Thyroid gland (tissue), 4 donors: ENCODE results near the gene COL28A1. TPM values are rescaled to one million over a fixed set of nuclear protein-coding genes. Genes with fewer than 3 reads are reported as not detected.

Source experiments
- DNase-seq, 2 donors: peaks; one replicate each; pipeline ENCODE4 v3.0.0-alpha.2; 2019
- H3K27ac ChIP-seq, 3 donors: fragments of 200-600 bp; sonication (generic); 1 replicate in 2 of 3; 2 replicates in 1 of 3; pipeline ENCODE4 v1.5.1; 2016 to 2019; ENCODE audit warnings: mild to moderate bottlenecking in 1 of 3, moderate library complexity in 1 of 3
- H3K27me3 ChIP-seq: fragments of 200-600 bp; sonication (generic); one replicate; pipeline ENCODE4 v1.5.1; 2019
- H3K36me3 ChIP-seq, 2 donors: fragments of 200-600 bp; sonication (generic); one replicate each; pipeline ENCODE4 v1.5.1; 2016 to 2019
- H3K4me1 ChIP-seq, 2 donors: fragments of 200-600 bp; sonication (generic); one replicate each; pipeline ENCODE4 v1.5.1; 2017 to 2019
- H3K4me3 ChIP-seq, 3 donors: fragments of 200-600 bp; sonication (generic); replicated peaks in 1 of 3; 1 replicate in 2 of 3; 2 replicates in 1 of 3; pipeline ENCODE4 v1.5.1; 2016; ENCODE audit warnings: mild to moderate bottlenecking in 1 of 3
- H3K9me3 ChIP-seq: fragments of 200-600 bp; sonication (generic); one replicate; pipeline ENCODE4 v1.5.1; 2017
- POLR2A ChIP-seq, 2 donors: fragments of 450-650 bp; IDR thresholded peaks; one replicate each; pipeline ENCODE4 v1.6.1; 2017; ENCODE audit warnings: antibody characterized with exemption in 2 of 2, mild to moderate bottlenecking in 2 of 2, moderate library complexity in 1 of 2
- WGBS, 2 donors: methylation state at CpG; one replicate each; pipeline ENCODE4 v1.1.5; 2017; 5-methylcytosine and 5-hydroxymethylcytosine counted together
- intact Hi-C: fragments of 100-400 bp; cut with DNase I; formaldehyde crosslinking; loops from one replicate; pipeline ENCODE4 v1.15.1; 2023
- total RNA-seq, 4 donors: library from RNA; depleted of rRNA; stranded (reverse); fragments of >200 nt; gene quantifications; one replicate each; pipeline ENCODE4 v1.2.3, GENCODE V29; 2016
- TF ChIP-seq, protein P1 (sequence below), 6 experiments: fragments of 200-600 bp in 3 of 6; fragments of 450-650 bp in 3 of 6; sonication (generic) in 3 of 6; IDR thresholded peaks; one replicate each; pipeline ENCODE4 v1.5.1; 2016 to 2019; ENCODE audit warnings: antibody characterized with exemption in 6 of 6, mild to moderate bottlenecking in 2 of 6, inconsistent platforms in 1 of 6, moderate library complexity in 1 of 6

The COL28A1 gene
- total RNA-seq, 4 donors from 2014 or later = 0.54 to 1.9 (median 0.97) TPM

DNA sequence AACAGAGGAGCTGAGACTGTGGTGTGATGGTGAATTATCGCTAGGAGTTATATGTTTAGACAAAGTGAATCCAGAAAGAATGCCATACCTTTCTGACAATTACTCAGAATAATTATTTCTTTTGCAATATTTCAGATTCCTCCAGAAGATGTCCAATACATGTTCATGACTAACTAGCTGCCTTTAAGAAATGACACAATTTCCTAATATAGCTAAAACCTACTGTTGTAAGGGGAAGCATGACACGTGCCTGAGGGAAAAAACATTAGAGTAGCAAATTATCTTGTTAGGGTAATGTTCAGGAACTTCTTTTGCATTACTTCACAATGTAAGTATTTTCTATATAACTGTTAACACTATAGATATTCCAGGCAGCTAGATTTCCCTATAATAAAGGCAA is 150.3 kb downstream of the COL28A1 start:
- no peaks in the 10 kb centered on the region for H3K27me3 ChIP-seq
- H3K4me1 ChIP-seq = no peaks in the 10 kb centered on the region
- no peak for DNase-seq
- H3K27ac ChIP-seq = no peak overlapping the region
- H3K9me3 ChIP-seq = no peaks in the 10 kb centered on the region
- intact Hi-C loops = no loop called here
- no peaks in the 10 kb centered on the region for H3K36me3 ChIP-seq
- WGBS, 2 donors = 81 to 87% methylated on average over 2 of the region's 2 CpGs
- H3K4me3 ChIP-seq = no peak overlapping the region
- no peak for TF ChIP-seq POLR2A (IDR thresholded peaks at IDR 0.05)
- TF ChIP-seq, protein P1, sequence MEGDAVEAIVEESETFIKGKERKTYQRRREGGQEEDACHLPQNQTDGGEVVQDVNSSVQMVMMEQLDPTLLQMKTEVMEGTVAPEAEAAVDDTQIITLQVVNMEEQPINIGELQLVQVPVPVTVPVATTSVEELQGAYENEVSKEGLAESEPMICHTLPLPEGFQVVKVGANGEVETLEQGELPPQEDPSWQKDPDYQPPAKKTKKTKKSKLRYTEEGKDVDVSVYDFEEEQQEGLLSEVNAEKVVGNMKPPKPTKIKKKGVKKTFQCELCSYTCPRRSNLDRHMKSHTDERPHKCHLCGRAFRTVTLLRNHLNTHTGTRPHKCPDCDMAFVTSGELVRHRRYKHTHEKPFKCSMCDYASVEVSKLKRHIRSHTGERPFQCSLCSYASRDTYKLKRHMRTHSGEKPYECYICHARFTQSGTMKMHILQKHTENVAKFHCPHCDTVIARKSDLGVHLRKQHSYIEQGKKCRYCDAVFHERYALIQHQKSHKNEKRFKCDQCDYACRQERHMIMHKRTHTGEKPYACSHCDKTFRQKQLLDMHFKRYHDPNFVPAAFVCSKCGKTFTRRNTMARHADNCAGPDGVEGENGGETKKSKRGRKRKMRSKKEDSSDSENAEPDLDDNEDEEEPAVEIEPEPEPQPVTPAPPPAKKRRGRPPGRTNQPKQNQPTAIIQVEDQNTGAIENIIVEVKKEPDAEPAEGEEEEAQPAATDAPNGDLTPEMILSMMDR (IDR thresholded peaks at IDR 0.05) = no peak

DNA sequence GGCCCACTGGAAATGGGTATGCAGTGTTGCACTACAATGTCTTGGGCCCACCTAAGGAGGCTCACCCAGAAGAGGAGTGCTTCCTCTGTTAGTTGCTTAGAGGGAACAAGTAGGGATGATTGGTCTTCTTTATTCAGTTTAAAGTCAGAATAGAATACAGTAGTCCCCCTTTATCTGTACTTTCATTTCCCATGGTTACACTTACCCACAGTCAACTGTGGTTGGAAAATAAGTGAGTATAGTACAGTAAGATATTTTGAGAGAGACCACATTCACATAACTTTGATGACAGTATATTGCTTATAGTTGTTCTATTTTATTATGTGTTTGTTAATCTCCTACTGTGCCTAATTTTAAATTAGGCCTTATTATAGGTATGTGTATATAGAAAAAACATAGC is 151.4 kb downstream of the COL28A1 start:
- Histone ChIP-seq H3K4me1 (no peaks in the 10 kb centered on the region), H3K27me3 (no peaks in the 10 kb centered on the region), H3K4me3 (no peak overlapping the region), H3K9me3 (no peaks in the 10 kb centered on the region), H3K27ac (no peak overlapping the region), H3K36me3 (no peaks in the 10 kb centered on the region)
- TF ChIP-seq POLR2A (IDR thresholded peaks at IDR 0.05) = no peak
- TF ChIP-seq, protein P1 (IDR thresholded peaks at IDR 0.05) = no peak
- no peak for DNase-seq
- intact Hi-C loops = no loop called here

DNA sequence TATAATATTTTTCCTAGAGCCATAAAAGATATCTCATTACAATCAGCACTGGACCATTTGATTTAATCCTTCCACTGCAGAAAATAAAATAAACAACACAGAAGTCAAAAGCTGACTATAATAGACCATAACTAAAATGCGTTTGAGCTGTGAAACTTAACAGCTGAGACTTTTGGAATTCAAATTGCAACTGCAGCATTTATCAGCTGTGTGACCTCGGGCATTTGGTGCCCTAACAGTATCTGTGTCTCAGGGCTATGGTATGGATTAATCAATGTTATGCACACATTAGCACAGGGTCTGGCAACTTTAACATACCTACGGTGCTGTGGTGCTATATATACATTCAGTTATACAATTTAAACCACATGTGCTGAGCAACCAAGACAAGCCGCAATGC is 160.1 kb downstream of the COL28A1 start:
- no peak for DNase-seq
- H3K27ac ChIP-seq = no peak overlapping the region
- H3K4me1 ChIP-seq = no peaks in the 10 kb centered on the region
- H3K4me3 ChIP-seq = no peak overlapping the region
- H3K36me3 ChIP-seq = no peaks in the 10 kb centered on the region
- intact Hi-C loops = no loop called here
- WGBS, 2 donors = 66 to 74% methylated on average over 4 of the region's 4 CpGs
- no peak for TF ChIP-seq POLR2A (IDR thresholded peaks at IDR 0.05)
- TF ChIP-seq, protein P1 (IDR thresholded peaks at IDR 0.05) = no peak
- no peaks in the 10 kb centered on the region for H3K27me3 ChIP-seq
- no peaks in the 10 kb centered on the region for H3K9me3 ChIP-seq

DNA sequence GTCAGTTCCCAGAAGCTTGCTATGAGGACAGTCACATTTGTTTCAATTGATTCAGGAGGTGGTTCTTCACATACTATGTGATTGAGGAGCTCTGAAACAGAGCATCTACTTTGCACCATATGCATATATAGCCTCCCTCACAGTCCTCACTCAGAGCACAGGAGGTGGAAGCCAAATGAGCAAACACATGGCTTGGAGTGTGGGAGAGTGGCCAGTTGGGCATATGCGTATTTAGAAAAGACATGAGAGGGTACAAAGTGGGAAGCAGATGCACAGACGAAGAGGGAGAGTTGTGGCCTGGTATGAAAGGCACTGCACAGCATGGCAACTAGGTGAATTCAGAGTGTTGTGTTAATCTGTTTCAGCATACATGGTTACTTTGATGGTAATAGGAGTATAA is 165.6 kb downstream of the COL28A1 start:
- H3K4me3 ChIP-seq = no peak overlapping the region
- no peaks in the 10 kb centered on the region for H3K36me3 ChIP-seq
- TF ChIP-seq, protein P1 (IDR thresholded peaks at IDR 0.05) = no peak
- no peak for TF ChIP-seq POLR2A (IDR thresholded peaks at IDR 0.05)
- intact Hi-C loops = no loop called here
- no peaks in the 10 kb centered on the region for H3K9me3 ChIP-seq
- no peaks in the 10 kb centered on the region for H3K4me1 ChIP-seq
- H3K27me3 ChIP-seq = no peaks in the 10 kb centered on the region
- no peak for DNase-seq
- 95 to 97% methylated on average over 2 of the region's 2 CpGs for WGBS, 2 donors
- no peak overlapping the region for H3K27ac ChIP-seq

DNA sequence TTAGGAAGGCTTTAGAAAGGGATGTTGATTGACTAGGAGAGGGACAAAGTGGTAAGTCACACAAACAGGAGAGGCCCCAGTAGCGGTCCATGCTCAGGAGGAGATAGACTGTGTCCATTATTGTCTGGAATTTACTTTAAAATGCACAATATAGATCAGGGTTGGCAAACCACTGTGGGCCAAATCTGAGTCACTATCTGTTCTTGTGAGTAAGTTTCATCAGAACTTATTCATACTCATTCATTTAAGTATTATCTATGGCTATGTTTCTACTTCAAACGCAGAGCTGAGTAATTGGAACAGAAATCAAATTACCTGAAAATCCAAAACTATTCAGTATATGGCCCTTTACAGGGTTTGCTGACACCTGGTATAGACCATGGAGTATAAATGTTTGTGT is 166.5 kb downstream of the COL28A1 start:
- DNase-seq = no peak
- intact Hi-C loops = no loop called here

More for the DNA sequence above, 166.5 kb downstream of the COL28A1 start:
- no peaks in the 10 kb centered on the region for H3K36me3 ChIP-seq
- no peaks in the 10 kb centered on the region for H3K27me3 ChIP-seq
- no peaks in the 10 kb centered on the region for H3K9me3 ChIP-seq
- 92 to 94% methylated on average over 2 of the region's 2 CpGs for WGBS, 2 donors
- no peak overlapping the region for H3K4me3 ChIP-seq
- no peaks in the 10 kb centered on the region for H3K4me1 ChIP-seq
- no peak overlapping the region for H3K27ac ChIP-seq
- no peak for TF ChIP-seq POLR2A (IDR thresholded peaks at IDR 0.05)
- TF ChIP-seq, protein P1 (IDR thresholded peaks at IDR 0.05) = no peak
